T-helper 1 cell treated with Interleukin-12 subunit alpha and Interleukin-12 subunit beta and Interleukin-4 antibody, amounts not matched to agents 30 μg/mL and 1 μg/mL, for 36 hours (primary cell): Measurements from ENCODE around the gene RGS17.

ENCODE experiments used
- H3K27ac Mint-ChIP-seq: one replicate; pipeline ENCODE4 v1.8.0; 2021; ENCODE audit warnings: mild to moderate bottlenecking, mixed read lengths
- H3K27me3 Mint-ChIP-seq: one replicate; pipeline ENCODE4 v1.8.0; 2021; ENCODE audit warnings: low read depth, mixed read lengths
- H3K36me3 Mint-ChIP-seq: one replicate; pipeline ENCODE4 v1.8.0; 2021; ENCODE audit warnings: low read depth, mixed read lengths
- H3K4me1 Mint-ChIP-seq: one replicate; pipeline ENCODE4 v1.8.0; 2021; ENCODE audit warnings: low read depth, mixed read lengths
- H3K4me3 Mint-ChIP-seq: one replicate; pipeline ENCODE4 v1.8.0; 2021; ENCODE audit warnings: mild to moderate bottlenecking, moderate library complexity, mixed read lengths
- H3K9me3 Mint-ChIP-seq: one replicate; pipeline ENCODE4 v1.8.0; 2021; ENCODE audit warnings: mixed read lengths

Gene RGS17

GRCh38 chr6:153048631-153049030 lies 82.5 kb downstream of the RGS17 start:
- H3K9me3 Mint-ChIP-seq: no peaks in the 10 kb centered on the region
- no peak overlapping the region for H3K27ac Mint-ChIP-seq
- no peak overlapping the region for H3K4me3 Mint-ChIP-seq
- no peaks in the 10 kb centered on the region for H3K4me1 Mint-ChIP-seq
- peaks cover 4% of the 10 kb centered on the region for H3K27me3 Mint-ChIP-seq
- no peaks in the 10 kb centered on the region for H3K36me3 Mint-ChIP-seq

DNA sequence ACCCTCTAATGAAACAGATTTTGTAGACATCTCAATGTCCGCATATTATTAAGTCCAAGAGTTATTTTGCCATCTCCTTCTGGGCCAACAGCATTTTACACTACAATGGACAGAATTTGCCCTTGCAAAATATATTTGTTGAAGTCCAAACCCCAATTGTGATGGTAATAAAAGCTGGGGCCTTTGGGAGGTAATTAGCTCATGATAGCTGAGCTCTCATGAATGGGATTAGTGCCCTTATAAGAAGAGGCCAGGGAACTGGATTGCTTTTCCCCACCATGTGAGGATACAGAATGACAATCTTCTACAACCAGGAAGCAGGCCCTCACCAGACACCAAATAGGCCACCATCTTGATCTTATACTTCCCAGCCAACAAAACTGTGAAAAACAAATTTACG lies 83.7 kb downstream of the RGS17 start:
- no peaks in the 10 kb centered on the region for H3K9me3 Mint-ChIP-seq
- no peak overlapping the region for H3K27ac Mint-ChIP-seq
- no peaks in the 10 kb centered on the region for H3K36me3 Mint-ChIP-seq
- no peak overlapping the region for H3K4me3 Mint-ChIP-seq
- no peaks in the 10 kb centered on the region for H3K4me1 Mint-ChIP-seq
- peaks cover 4% of the 10 kb centered on the region for H3K27me3 Mint-ChIP-seq

GRCh38 chr6:153045271-153045670 lies 85.8 kb downstream of the RGS17 start:
- Mint-ChIP-seq H3K4me3 (no peak overlapping the region), H3K27ac (no peak overlapping the region)

GRCh38 chr6:153044295-153044694 lies 86.8 kb downstream of the RGS17 start:
- no peaks in the 10 kb centered on the region for H3K36me3 Mint-ChIP-seq
- no peaks in the 10 kb centered on the region for H3K27me3 Mint-ChIP-seq
- H3K4me1 Mint-ChIP-seq: no peaks in the 10 kb centered on the region
- H3K4me3 Mint-ChIP-seq: no peak overlapping the region
- no peaks in the 10 kb centered on the region for H3K9me3 Mint-ChIP-seq
- no peak overlapping the region for H3K27ac Mint-ChIP-seq

More at GRCh38 chr6:153045271-153045670, 85.8 kb downstream of the RGS17 start:
- H3K27me3 Mint-ChIP-seq: no peaks in the 10 kb centered on the region
- no peaks in the 10 kb centered on the region for H3K4me1 Mint-ChIP-seq
- H3K9me3 Mint-ChIP-seq: no peaks in the 10 kb centered on the region
- H3K36me3 Mint-ChIP-seq: no peaks in the 10 kb centered on the region

DNA sequence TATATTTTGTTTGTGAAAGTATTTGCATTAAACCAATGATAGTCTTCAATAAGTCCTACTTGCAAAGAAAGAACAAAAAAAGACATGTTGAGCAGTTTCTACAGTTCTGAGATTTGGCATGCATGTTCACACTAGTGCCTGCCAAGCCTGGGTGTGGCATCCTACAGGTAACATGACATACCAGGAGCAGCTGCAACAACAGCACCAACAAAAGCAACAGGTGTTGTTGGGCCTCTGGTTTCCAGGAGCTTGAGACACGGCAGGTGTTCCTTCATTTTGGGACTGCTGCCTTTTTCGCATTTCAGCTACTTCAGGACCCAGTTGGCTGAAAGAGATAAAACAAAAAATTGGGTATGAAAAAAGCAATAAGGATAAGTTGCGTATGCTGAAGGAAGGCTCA lies 87.4 kb downstream of the RGS17 start:
- Mint-ChIP-seq H3K27ac (no peak overlapping the region), H3K36me3 (no peaks in the 10 kb centered on the region), H3K4me3 (no peak overlapping the region), H3K9me3 (no peaks in the 10 kb centered on the region), H3K4me1 (no peaks in the 10 kb centered on the region), H3K27me3 (no peaks in the 10 kb centered on the region)

GRCh38 chr6:153038378-153039057 lies 92.6 kb downstream of the RGS17 start:
- Mint-ChIP-seq H3K4me1 (no peaks in the 10 kb centered on the region), H3K4me3 (no peak overlapping the region)

DNA sequence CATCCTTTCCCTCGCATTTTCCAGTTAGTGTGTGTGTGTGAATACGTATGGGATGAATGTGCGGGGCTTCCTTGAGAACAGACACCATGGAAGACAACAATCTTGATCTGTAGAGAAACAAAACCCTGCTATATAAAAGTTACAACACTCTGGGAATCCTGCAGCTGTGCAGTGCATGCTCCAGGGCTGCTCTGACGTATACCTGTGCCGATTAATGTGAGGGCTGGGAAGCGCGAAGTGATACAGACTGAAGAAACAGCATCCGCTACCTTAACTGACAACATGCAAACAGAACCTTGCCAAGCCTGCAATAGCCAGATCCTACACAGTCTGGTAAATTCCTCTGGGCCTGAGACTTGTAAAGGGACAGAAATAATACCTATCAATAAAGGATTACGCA lies 96.9 kb downstream of the RGS17 start:
- Mint-ChIP-seq H3K4me1 (no peaks in the 10 kb centered on the region), H3K27me3 (peaks cover 15% of the 10 kb centered on the region), H3K36me3 (no peaks in the 10 kb centered on the region), H3K27ac (no peak overlapping the region), H3K4me3 (no peak overlapping the region), H3K9me3 (no peaks in the 10 kb centered on the region)

More at GRCh38 chr6:153038378-153039057, 92.6 kb downstream of the RGS17 start:
- Mint-ChIP-seq H3K9me3 (no peaks in the 10 kb centered on the region), H3K27ac (no peak overlapping the region), H3K36me3 (no peaks in the 10 kb centered on the region), H3K27me3 (peaks cover 3% of the 10 kb centered on the region)

GRCh38 chr6:153032255-153032882 lies 98.7 kb downstream of the RGS17 start:
- Mint-ChIP-seq H3K36me3 (no peaks in the 10 kb centered on the region), H3K4me3 (no peak overlapping the region), H3K9me3 (no peaks in the 10 kb centered on the region), H3K4me1 (no peaks in the 10 kb centered on the region), H3K27me3 (peaks cover 11% of the 10 kb centered on the region), H3K27ac (no peak overlapping the region)

GRCh38 chr6:153031335-153031955 lies 99.6 kb downstream of the RGS17 start:
- Mint-ChIP-seq H3K27ac (no peak overlapping the region), H3K9me3 (no peaks in the 10 kb centered on the region)

GRCh38 chr6:153028963-153029362 lies 102.1 kb downstream of the RGS17 start:
- Mint-ChIP-seq H3K9me3 (no peaks in the 10 kb centered on the region), H3K4me3 (no peak overlapping the region), H3K4me1 (no peaks in the 10 kb centered on the region), H3K36me3 (no peaks in the 10 kb centered on the region), H3K27me3 (peaks cover 22% of the 10 kb centered on the region), H3K27ac (no peak overlapping the region)

More at GRCh38 chr6:153031335-153031955, 99.6 kb downstream of the RGS17 start:
- H3K27me3 Mint-ChIP-seq: peaks cover 11% of the 10 kb centered on the region
- H3K36me3 Mint-ChIP-seq: no peaks in the 10 kb centered on the region
- H3K4me1 Mint-ChIP-seq: no peaks in the 10 kb centered on the region
- H3K4me3 Mint-ChIP-seq: no peak overlapping the region

DNA sequence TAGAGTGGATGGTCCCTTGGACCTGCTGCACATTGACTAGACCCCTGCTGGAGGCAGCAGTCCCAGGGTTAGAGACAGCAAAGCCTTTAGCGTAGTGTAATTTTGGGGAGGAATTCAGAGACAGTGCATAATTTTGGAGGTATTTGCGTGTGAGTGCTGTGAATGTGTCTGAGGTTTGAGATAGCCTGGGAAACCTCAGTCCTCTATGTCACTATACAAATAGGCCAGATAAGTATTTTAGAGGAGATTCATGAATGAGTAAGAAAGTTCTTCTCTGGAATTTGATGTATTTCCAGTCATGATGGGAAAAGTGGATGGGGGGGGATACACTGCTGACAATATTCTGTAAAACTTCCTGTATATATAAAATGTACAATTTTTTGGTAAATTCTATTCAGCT lies 102.8 kb downstream of the RGS17 start:
- no peaks in the 10 kb centered on the region for H3K36me3 Mint-ChIP-seq
- H3K4me3 Mint-ChIP-seq: no peak overlapping the region
- no peak overlapping the region for H3K27ac Mint-ChIP-seq
- H3K27me3 Mint-ChIP-seq: peaks cover 24% of the 10 kb centered on the region
- no peaks in the 10 kb centered on the region for H3K4me1 Mint-ChIP-seq
- H3K9me3 Mint-ChIP-seq: no peaks in the 10 kb centered on the region

DNA sequence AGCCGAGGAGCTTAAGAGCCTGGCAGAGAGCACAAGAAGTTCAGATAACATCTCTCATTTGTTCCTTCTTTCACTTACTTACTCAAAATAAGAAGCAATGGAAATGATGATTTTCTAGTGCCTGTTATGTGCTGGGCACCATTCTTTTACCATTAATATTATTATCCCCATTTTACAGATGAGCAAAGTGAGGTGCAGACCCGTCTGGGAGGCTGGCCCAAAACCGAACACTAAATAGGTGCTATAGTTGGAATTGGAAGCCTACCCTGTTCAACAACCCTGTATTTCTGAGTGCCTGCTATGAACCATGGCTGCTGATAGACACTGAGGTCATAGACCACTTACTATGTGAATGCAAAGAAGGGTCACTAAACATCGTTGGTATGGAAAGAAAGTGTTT lies 103.6 kb downstream of the RGS17 start:
- H3K27ac Mint-ChIP-seq: no peak overlapping the region
- H3K27me3 Mint-ChIP-seq: peaks cover 30% of the 10 kb centered on the region
- no peaks in the 10 kb centered on the region for H3K4me1 Mint-ChIP-seq
- H3K36me3 Mint-ChIP-seq: no peaks in the 10 kb centered on the region
- no peak overlapping the region for H3K4me3 Mint-ChIP-seq
- no peaks in the 10 kb centered on the region for H3K9me3 Mint-ChIP-seq

- Mint-ChIP-seq H3K27me3 (peaks cover 18% of the 10 kb centered on the region), H3K4me1 (no peaks in the 10 kb centered on the region), H3K36me3 (no peaks in the 10 kb centered on the region), H3K9me3 (no peaks in the 10 kb centered on the region), H3K27ac (no peak overlapping the region), H3K4me3 (no peak overlapping the region)
Observed at GRCh38 chr6:153024709-153025017, 106.4 kb downstream of the RGS17 start.

DNA sequence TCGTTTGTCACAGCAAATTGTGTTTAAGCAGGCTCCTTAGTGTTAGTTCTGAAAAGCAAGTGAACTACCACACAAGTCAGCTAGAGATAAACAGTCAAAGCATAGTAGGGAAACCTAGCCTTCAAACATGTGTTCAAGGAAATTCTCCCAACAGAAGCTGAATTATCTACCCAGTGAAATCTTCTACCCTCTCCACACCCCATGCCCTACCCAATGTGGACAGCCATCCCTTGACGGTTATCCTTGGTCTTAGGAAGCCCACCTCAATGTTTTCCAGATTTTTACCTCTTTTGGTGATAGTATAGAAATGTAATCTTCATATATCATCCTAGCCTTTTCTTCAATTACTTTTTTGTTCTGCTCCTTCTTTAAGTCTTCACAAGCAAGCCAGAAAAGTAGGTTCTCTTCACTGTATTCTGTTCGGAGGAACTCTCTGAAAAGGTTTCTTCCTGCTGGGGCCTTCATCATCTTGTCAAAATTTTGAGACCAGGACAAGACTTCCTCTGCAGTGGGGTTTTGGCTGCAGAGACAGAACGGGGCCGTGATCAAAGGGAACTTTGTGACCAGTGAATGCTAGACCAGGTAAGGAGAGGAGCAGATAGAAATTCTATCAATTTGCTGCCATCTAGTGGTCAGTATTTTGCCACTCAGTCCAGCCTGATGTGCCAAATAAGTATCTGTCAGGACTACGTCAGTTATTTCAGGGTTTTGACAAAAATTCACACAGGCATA lies 106.9 kb downstream of the RGS17 start:
- Mint-ChIP-seq H3K4me3 (no peak overlapping the region), H3K9me3 (no peaks in the 10 kb centered on the region), H3K4me1 (no peaks in the 10 kb centered on the region), H3K27ac (no peak overlapping the region), H3K27me3 (peaks cover 18% of the 10 kb centered on the region), H3K36me3 (no peaks in the 10 kb centered on the region)

GRCh38 chr6:153018355-153018754 lies 112.7 kb downstream of the RGS17 start:
- no peaks in the 10 kb centered on the region for H3K36me3 Mint-ChIP-seq

More at GRCh38 chr6:153018355-153018754, 112.7 kb downstream of the RGS17 start:
- Mint-ChIP-seq H3K4me1 (no peaks in the 10 kb centered on the region), H3K27me3 (peaks cover 24% of the 10 kb centered on the region), H3K27ac (no peak overlapping the region), H3K9me3 (no peaks in the 10 kb centered on the region), H3K4me3 (no peak overlapping the region)
